ENCODE measurements around the gene DENND10. TPM values are rescaled to one million over a fixed set of nuclear protein-coding genes. Genes with fewer than 3 reads are reported as not detected.

DENND10 gene
- total and polyA plus RNA-seq, 2 experiments from 2014 or later, result 41.4 to 41.8 TPM

DNA sequence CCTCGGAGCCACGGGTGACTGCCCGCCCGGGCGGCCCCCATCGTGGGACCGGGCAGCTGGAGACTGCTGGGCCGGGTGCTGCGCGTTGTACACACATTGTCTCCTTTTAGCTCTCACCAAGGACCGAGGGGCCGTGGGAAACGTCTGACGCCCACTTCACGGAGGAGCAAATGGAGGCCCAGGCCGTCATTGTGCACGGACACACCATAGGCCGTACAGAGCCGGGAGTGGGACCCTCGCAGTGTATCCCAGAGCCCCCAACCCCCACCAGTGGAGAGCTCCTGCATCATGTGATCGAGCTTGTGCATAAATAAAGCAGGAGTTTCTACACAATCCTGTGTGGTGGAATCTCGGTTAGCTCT lies 722 bp downstream of the DENND10 start:
- Histone ChIP-seq H3K4me3 (peak overlapping the region; percentile 75), H3K4me2 (peak overlapping the region; percentile 92), H3K27ac (ENCODE audit: low read depth) (no peak overlapping the region), H3K27me3 (ENCODE audit: insufficient read depth) (no peaks in the 10 kb centered on the region), H4K20me1 (replicated peaks; ENCODE audit: insufficient read depth) (peaks cover 15% of the 10 kb centered on the region), H3F3A (replicated peaks; ENCODE audit: low read depth) (no peaks in the 10 kb centered on the region), H3K9me2 (ENCODE audit: insufficient read depth) (no peaks in the 10 kb centered on the region), H2AFZ (no peak overlapping the region), H3K79me2 (replicated peaks; ENCODE audit: insufficient read depth) (peaks cover 18% of the 10 kb centered on the region), H3K36me3 (ENCODE audit: insufficient read depth) (peaks cover 15% of the 10 kb centered on the region), H3K4me1 (ENCODE audit: insufficient read depth) (no peaks in the 10 kb centered on the region)
- Mint-ChIP-seq H3K27ac (no peak overlapping the region), H3K27me3 (ENCODE audit: insufficient read depth, low read depth, poor library complexity) (peaks cover 4% of the 10 kb centered on the region), H3K36me3 (ENCODE audit: low read depth) (peaks cover 15% of the 10 kb centered on the region), H3K4me3 (peak overlapping the region; percentile 80), H3K9me3 (no peaks in the 10 kb centered on the region), H3K4me1 (peaks cover 4% of the 10 kb centered on the region)
- peak; percentile 6; the same call in 2 of the 3 replicates for ATAC-seq
- peak; percentile 41 for DNase-seq (ENCODE audit: low spot score)
- TF ChIP-seq ZNF114 (CRISPR knock-in tag; IDR thresholded peaks at IDR 0.05), result no peak
- TF ChIP-seq, protein P1, sequence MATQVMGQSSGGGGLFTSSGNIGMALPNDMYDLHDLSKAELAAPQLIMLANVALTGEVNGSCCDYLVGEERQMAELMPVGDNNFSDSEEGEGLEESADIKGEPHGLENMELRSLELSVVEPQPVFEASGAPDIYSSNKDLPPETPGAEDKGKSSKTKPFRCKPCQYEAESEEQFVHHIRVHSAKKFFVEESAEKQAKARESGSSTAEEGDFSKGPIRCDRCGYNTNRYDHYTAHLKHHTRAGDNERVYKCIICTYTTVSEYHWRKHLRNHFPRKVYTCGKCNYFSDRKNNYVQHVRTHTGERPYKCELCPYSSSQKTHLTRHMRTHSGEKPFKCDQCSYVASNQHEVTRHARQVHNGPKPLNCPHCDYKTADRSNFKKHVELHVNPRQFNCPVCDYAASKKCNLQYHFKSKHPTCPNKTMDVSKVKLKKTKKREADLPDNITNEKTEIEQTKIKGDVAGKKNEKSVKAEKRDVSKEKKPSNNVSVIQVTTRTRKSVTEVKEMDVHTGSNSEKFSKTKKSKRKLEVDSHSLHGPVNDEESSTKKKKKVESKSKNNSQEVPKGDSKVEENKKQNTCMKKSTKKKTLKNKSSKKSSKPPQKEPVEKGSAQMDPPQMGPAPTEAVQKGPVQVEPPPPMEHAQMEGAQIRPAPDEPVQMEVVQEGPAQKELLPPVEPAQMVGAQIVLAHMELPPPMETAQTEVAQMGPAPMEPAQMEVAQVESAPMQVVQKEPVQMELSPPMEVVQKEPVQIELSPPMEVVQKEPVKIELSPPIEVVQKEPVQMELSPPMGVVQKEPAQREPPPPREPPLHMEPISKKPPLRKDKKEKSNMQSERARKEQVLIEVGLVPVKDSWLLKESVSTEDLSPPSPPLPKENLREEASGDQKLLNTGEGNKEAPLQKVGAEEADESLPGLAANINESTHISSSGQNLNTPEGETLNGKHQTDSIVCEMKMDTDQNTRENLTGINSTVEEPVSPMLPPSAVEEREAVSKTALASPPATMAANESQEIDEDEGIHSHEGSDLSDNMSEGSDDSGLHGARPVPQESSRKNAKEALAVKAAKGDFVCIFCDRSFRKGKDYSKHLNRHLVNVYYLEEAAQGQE (IDR thresholded peaks at IDR 0.05; ENCODE audit: unreplicated experiment), result no peak
- TF ChIP-seq STAT1 (IDR thresholded peaks at IDR 0.05; ENCODE audit: unreplicated experiment), result no peak
- TF ChIP-seq ZNF331 (CRISPR knock-in tag; IDR thresholded peaks at IDR 0.05; ENCODE audit: low read depth), result no peak
- no peak for TF ChIP-seq NANOG (IDR thresholded peaks at IDR 0.05; ENCODE audit: borderline replicate concordance)
- no peak for TF ChIP-seq JUNB (IDR thresholded peaks at IDR 0.05; ENCODE audit: unreplicated experiment)
- TF ChIP-seq EZH2 (IDR thresholded peaks at IDR 0.05; ENCODE audit: low read depth, unreplicated experiment), result no peak

DNA sequence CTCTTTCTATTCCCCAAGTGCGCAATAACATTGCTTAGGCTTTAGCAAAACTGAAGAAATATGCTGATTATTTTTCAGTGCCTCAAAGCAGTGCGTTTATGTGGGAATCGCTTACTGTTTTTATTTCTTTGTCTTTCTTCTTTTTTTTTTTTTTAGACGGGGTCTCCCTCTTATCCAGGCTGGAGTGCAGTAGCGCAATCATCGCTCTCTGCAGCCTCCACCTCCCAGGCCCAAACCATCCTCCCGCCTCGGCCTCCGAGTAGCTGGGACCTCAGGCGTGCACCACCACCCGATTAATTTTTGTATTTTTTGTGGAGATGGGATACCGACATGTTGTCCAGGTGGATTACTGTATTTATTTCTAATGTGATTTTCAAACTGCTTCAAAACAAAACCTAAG lies 1.2 kb downstream of the DENND10 start:
- H3K27ac Mint-ChIP-seq, result no peak overlapping the region
- ATAC-seq (no peak), DNase-seq (ENCODE audit: low spot score) (no peak)
- H3K79me2 ChIP-seq (replicated peaks; ENCODE audit: insufficient read depth), result peaks cover 18% of the 10 kb centered on the region
- no peaks in the 10 kb centered on the region for H3K4me1 ChIP-seq (ENCODE audit: insufficient read depth)
- H3F3A ChIP-seq (replicated peaks; ENCODE audit: low read depth), result no peaks in the 10 kb centered on the region
- peaks cover 20% of the 10 kb centered on the region for H3K36me3 ChIP-seq (ENCODE audit: insufficient read depth)
- H3K4me1 Mint-ChIP-seq, result peaks cover 4% of the 10 kb centered on the region
- H3K4me3 ChIP-seq, result peak overlapping the region; percentile 75
- H4K20me1 ChIP-seq (replicated peaks; ENCODE audit: insufficient read depth), result peaks cover 15% of the 10 kb centered on the region
- H3K36me3 Mint-ChIP-seq (ENCODE audit: low read depth), result peaks cover 18% of the 10 kb centered on the region
- no peaks in the 10 kb centered on the region for H3K9me2 ChIP-seq (ENCODE audit: insufficient read depth)
- H3K27me3 ChIP-seq (ENCODE audit: insufficient read depth), result no peaks in the 10 kb centered on the region
- H2AFZ ChIP-seq, result no peak overlapping the region
- peaks cover 4% of the 10 kb centered on the region for H3K27me3 Mint-ChIP-seq (ENCODE audit: insufficient read depth, low read depth, poor library complexity)
- no peaks in the 10 kb centered on the region for H3K9me3 Mint-ChIP-seq
- no peak overlapping the region for H3K27ac ChIP-seq (ENCODE audit: low read depth)
- H3K4me2 ChIP-seq, result peak overlapping the region; percentile 92
- peak overlapping the region; percentile 80 for H3K4me3 Mint-ChIP-seq
- TF ChIP-seq ZNF331 (CRISPR knock-in tag; IDR thresholded peaks at IDR 0.05; ENCODE audit: low read depth) (no peak), EZH2 (IDR thresholded peaks at IDR 0.05; ENCODE audit: low read depth, unreplicated experiment) (no peak), JUNB (IDR thresholded peaks at IDR 0.05; ENCODE audit: unreplicated experiment) (no peak), NANOG (IDR thresholded peaks at IDR 0.05; ENCODE audit: borderline replicate concordance) (no peak), POLR2AphosphoS5 (IDR thresholded peaks at IDR 0.05; ENCODE audit: low read depth) (no peak), STAT1 (IDR thresholded peaks at IDR 0.05; ENCODE audit: unreplicated experiment) (no peak), CREB1 (CRISPR knock-in tag; IDR thresholded peaks at IDR 0.05; ENCODE audit: low read depth) (no peak), ZNF114 (CRISPR knock-in tag; IDR thresholded peaks at IDR 0.05) (no peak), EZH2phosphoT487 (IDR thresholded peaks at IDR 0.05; ENCODE audit: unreplicated experiment) (no peak)
- TF ChIP-seq, protein P1 (IDR thresholded peaks at IDR 0.05; ENCODE audit: unreplicated experiment), result no peak
- TF ChIP-seq, protein P2, sequence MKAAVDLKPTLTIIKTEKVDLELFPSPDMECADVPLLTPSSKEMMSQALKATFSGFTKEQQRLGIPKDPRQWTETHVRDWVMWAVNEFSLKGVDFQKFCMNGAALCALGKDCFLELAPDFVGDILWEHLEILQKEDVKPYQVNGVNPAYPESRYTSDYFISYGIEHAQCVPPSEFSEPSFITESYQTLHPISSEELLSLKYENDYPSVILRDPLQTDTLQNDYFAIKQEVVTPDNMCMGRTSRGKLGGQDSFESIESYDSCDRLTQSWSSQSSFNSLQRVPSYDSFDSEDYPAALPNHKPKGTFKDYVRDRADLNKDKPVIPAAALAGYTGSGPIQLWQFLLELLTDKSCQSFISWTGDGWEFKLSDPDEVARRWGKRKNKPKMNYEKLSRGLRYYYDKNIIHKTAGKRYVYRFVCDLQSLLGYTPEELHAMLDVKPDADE (IDR thresholded peaks at IDR 0.05), result no peak

Measured in GM23338 (cell line).